Gastroesophageal sphincter (tissue), 3 donors: ENCODE measurements around the gene GPAT2.
"Not testable (repeated sequence)": the region's sequence is repeated elsewhere in the genome, so short reads cannot be mapped to it uniquely, and the experiment has no call there.

ENCODE experiments used
- CTCF ChIP-seq, 4 experiments: fragments of 200-600 bp in 2 of 4; fragments of 450-650 bp in 2 of 4; sonication (generic) in 1 of 4; IDR thresholded peaks; one replicate each; pipeline ENCODE4 v1.5.1; 2017 to 2019; ENCODE audit warnings: antibody characterized with exemption in 4 of 4, mild to moderate bottlenecking in 2 of 4, moderate library complexity in 2 of 4
- EP300 ChIP-seq: sonication (generic); formaldehyde crosslinking; IDR thresholded peaks from one replicate; pipeline ENCODE4 v1.6.1; 2017; ENCODE audit warnings: antibody characterized with exemption, mild to moderate bottlenecking
- POLR2A ChIP-seq, 2 donors: fragments of 450-650 bp; IDR thresholded peaks; one replicate each; pipeline ENCODE4 v1.6.1; 2017; ENCODE audit warnings: antibody characterized with exemption in 2 of 2, mild to moderate bottlenecking in 2 of 2, moderate library complexity in 1 of 2
- POLR2AphosphoS5 ChIP-seq: sonication (generic); formaldehyde crosslinking; IDR thresholded peaks from one replicate; pipeline ENCODE4 v1.6.1; 2017; ENCODE audit warnings: antibody characterized with exemption

GRCh38 chr2:96067902-96068581 is 33.3 kb upstream of the GPAT2 start:
- TF ChIP-seq CTCF (IDR thresholded peaks at IDR 0.05); POLR2AphosphoS5; POLR2A (IDR thresholded peaks at IDR 0.05); EP300: not testable (repeated sequence)
